Mesendoderm (in vitro differentiated cells): Measurements from ENCODE around the gene TECRL. TPM values are rescaled to one million over a fixed set of nuclear protein-coding genes. Genes with fewer than 3 reads are reported as not detected.

Experiments used
- DNase-seq: peaks from one replicate; pipeline ENCODE4 v3.0.0; 2013
- H2AK5ac ChIP-seq: 2 replicates; pipeline ENCODE4 v1.6.1; 2013; ENCODE audit warnings: low read length, inconsistent platforms
- H2BK120ac ChIP-seq: 2 replicates; pipeline ENCODE4 v1.6.1; 2013; ENCODE audit warnings: low read depth, mild to moderate bottlenecking, low read length, moderate library complexity, mixed read lengths
- H2BK15ac ChIP-seq: replicated peaks from 2 replicates; pipeline ENCODE4 v1.6.1; 2013; ENCODE audit warnings: low read depth, mild to moderate bottlenecking, moderate library complexity
- H2BK5ac ChIP-seq: 2 replicates; pipeline ENCODE4 v1.6.1; 2013; ENCODE audit warnings: low read length, inconsistent platforms
- H3K18ac ChIP-seq: 2 replicates; pipeline ENCODE4 v1.6.1; 2013; ENCODE audit warnings: mild to moderate bottlenecking, low read length, mixed read lengths
- H3K23ac ChIP-seq: one replicate; pipeline ENCODE4 v1.6.1; 2013; ENCODE audit warnings: low read length
- H3K27ac ChIP-seq: 2 replicates; pipeline ENCODE4 v1.5.1; 2013; ENCODE audit warnings: low read depth, mild to moderate bottlenecking, inconsistent platforms, low read length, moderate library complexity
- H3K27me3 ChIP-seq: 2 replicates; pipeline ENCODE4 v1.6.1; 2013; ENCODE audit warnings: low read length, control low read depth, mild to moderate bottlenecking, inconsistent platforms; ENCODE audit not compliant: insufficient read depth, poor library complexity
- H3K36me3 ChIP-seq: 2 replicates; pipeline ENCODE4 v1.6.1; 2013; ENCODE audit warnings: low read length, inconsistent platforms; ENCODE audit not compliant: control insufficient read depth, insufficient read depth
- H3K4ac ChIP-seq: one replicate; pipeline ENCODE4 v1.6.1; 2013; ENCODE audit warnings: low read depth, mild to moderate bottlenecking, low read length, moderate library complexity
- H3K4me1 ChIP-seq: 2 replicates; pipeline ENCODE4 v1.6.1; 2013; ENCODE audit warnings: low read depth, low read length, inconsistent platforms; ENCODE audit not compliant: control insufficient read depth
- H3K4me2 ChIP-seq: 2 replicates; pipeline ENCODE4 v1.6.1; 2013; ENCODE audit warnings: low read length
- H3K4me3 ChIP-seq: 2 replicates; pipeline ENCODE4 v1.5.1; 2013; ENCODE audit warnings: mild to moderate bottlenecking, low read length
- H3K56ac ChIP-seq: one replicate; pipeline ENCODE4 v1.6.1; 2013; ENCODE audit warnings: low read length
- H3K79me1 ChIP-seq: 2 replicates; pipeline ENCODE4 v1.6.1; 2013; ENCODE audit warnings: low read length, inconsistent platforms
- H3K79me2 ChIP-seq: 2 replicates; pipeline ENCODE4 v1.6.1; 2013; ENCODE audit warnings: mild to moderate bottlenecking, low read length; ENCODE audit not compliant: control insufficient read depth, insufficient read depth
- H3K9ac ChIP-seq: 2 replicates; pipeline ENCODE4 v1.6.1; 2013; ENCODE audit warnings: low read length, inconsistent platforms
- H4K5ac ChIP-seq: one replicate; pipeline ENCODE4 v1.6.1; 2013; ENCODE audit warnings: low read length
- H4K8ac ChIP-seq: one replicate; pipeline ENCODE4 v1.6.1; 2013; ENCODE audit warnings: low read depth, mild to moderate bottlenecking, control low read depth, low read length, moderate library complexity
- WGBS: extraction: QIAGEN DNeasy Blood & Tissue Kit; methylation state at CpG from one replicate; pipeline ENCODE4 v1.1.7; 2013; ENCODE audit warnings: low lambda C conversion rate, missing lambda C conversion rate; ENCODE audit not compliant: insufficient coverage; ENCODE audit errors: extremely low coverage; 5-methylcytosine and 5-hydroxymethylcytosine counted together
- polyA plus RNA-seq, 2 experiments: library from polyadenylated mRNA; stranded (reverse); fragments of 200-250 nt; gene quantifications; one replicate each; pipeline ENCODE4 v1.2.3, GENCODE V29; 2013

TECRL gene
- polyA plus RNA-seq (2013, experiment 1 of 2), result not detected
- not detected for polyA plus RNA-seq (2013, experiment 2 of 2)

GRCh38 chr4:64409300-64409699 lies at the start of gene TECRL:
Gene TECRL, minus strand, starts transcription at chr4:64409450. Its CDS starts 99 bp downstream, at chr4:64409351.
- Histone ChIP-seq H2BK5ac (no peak within 1 kb of the TSS), H3K23ac (no peak within 1 kb of the TSS), H3K56ac (no peak within 1 kb of the TSS), H3K27ac (no peak within 1 kb of the TSS), H3K27me3 (no peaks in the 10 kb centered on the region), H3K18ac (no peak within 1 kb of the TSS), H3K79me1 (no peaks in the 10 kb centered on the region), H2BK15ac (no peak within 1 kb of the TSS), H4K8ac (no peak within 1 kb of the TSS), H3K4me3 (no peak within 1 kb of the TSS), H3K4me2 (no peak within 1 kb of the TSS), H3K9ac (no peak within 1 kb of the TSS), H3K36me3 (no peaks in the 10 kb centered on the region), H3K4me1 (no peaks in the 10 kb centered on the region), H3K79me2 (no peaks in the 10 kb centered on the region), H2AK5ac (no peak within 1 kb of the TSS), H3K4ac (no peak within 1 kb of the TSS), H4K5ac (no peak within 1 kb of the TSS), H2BK120ac (no peak within 1 kb of the TSS)
- no CpG with 5 or more reads among the region's 4 CpGs for WGBS
- DNase-seq, result no peak

- H3K4me1 ChIP-seq, result no peaks in the 10 kb centered on the region
- no peak overlapping the region for H3K9ac ChIP-seq
- no peaks in the 10 kb centered on the region for H3K36me3 ChIP-seq
- H3K4me2 ChIP-seq, result no peak overlapping the region
- no CpG with 5 or more reads among the region's 10 CpGs for WGBS
- H2BK15ac ChIP-seq, result no peak overlapping the region
- no peak for DNase-seq
- no peak overlapping the region for H3K23ac ChIP-seq
- no peak overlapping the region for H3K4ac ChIP-seq
- no peak overlapping the region for H3K4me3 ChIP-seq
- no peak overlapping the region for H3K56ac ChIP-seq
- no peaks in the 10 kb centered on the region for H3K27me3 ChIP-seq
- H3K18ac ChIP-seq, result no peak overlapping the region
- no peaks in the 10 kb centered on the region for H3K79me2 ChIP-seq
- H2BK120ac ChIP-seq, result no peak overlapping the region
- H2BK5ac ChIP-seq, result no peak overlapping the region
- H3K27ac ChIP-seq, result no peak overlapping the region
- no peak overlapping the region for H4K8ac ChIP-seq
- H2AK5ac ChIP-seq, result no peak overlapping the region
- no peak overlapping the region for H4K5ac ChIP-seq
- no peaks in the 10 kb centered on the region for H3K79me1 ChIP-seq
Observed at GRCh38 chr4:64432674-64433073, 23.4 kb upstream of the TECRL start.

GRCh38 chr4:64430933-64431332 lies 21.7 kb upstream of the TECRL start:
- H3K79me1 ChIP-seq, result no peaks in the 10 kb centered on the region
- H3K27me3 ChIP-seq, result no peaks in the 10 kb centered on the region
- no peak for DNase-seq
- H3K4ac ChIP-seq, result no peak overlapping the region
- no peak overlapping the region for H4K5ac ChIP-seq
- H3K4me2 ChIP-seq, result no peak overlapping the region
- H2BK5ac ChIP-seq, result no peak overlapping the region
- H2AK5ac ChIP-seq, result no peak overlapping the region
- no peaks in the 10 kb centered on the region for H3K36me3 ChIP-seq
- no peak overlapping the region for H3K4me3 ChIP-seq
- H4K8ac ChIP-seq, result no peak overlapping the region
- WGBS, result no CpG with 5 or more reads among the region's 6 CpGs
- H3K4me1 ChIP-seq, result no peaks in the 10 kb centered on the region
- no peaks in the 10 kb centered on the region for H3K79me2 ChIP-seq
- no peak overlapping the region for H3K18ac ChIP-seq
- H3K23ac ChIP-seq, result no peak overlapping the region
- H2BK15ac ChIP-seq, result no peak overlapping the region
- H3K56ac ChIP-seq, result no peak overlapping the region
- H3K27ac ChIP-seq, result no peak overlapping the region
- no peak overlapping the region for H2BK120ac ChIP-seq
- no peak overlapping the region for H3K9ac ChIP-seq

GRCh38 chr4:64417974-64418373 lies 8.7 kb upstream of the TECRL start:
- no peak for DNase-seq
- Histone ChIP-seq H2BK120ac (no peak overlapping the region), H3K27ac (no peak overlapping the region), H3K23ac (no peak overlapping the region), H4K8ac (no peak overlapping the region), H3K27me3 (no peaks in the 10 kb centered on the region), H3K4me1 (no peaks in the 10 kb centered on the region), H3K4me2 (no peak overlapping the region), H2BK5ac (no peak overlapping the region), H3K56ac (peak overlapping the region; percentile 35), H2AK5ac (no peak overlapping the region), H3K4me3 (no peak overlapping the region), H3K79me1 (no peaks in the 10 kb centered on the region), H3K4ac (no peak overlapping the region), H2BK15ac (no peak overlapping the region), H3K36me3 (no peaks in the 10 kb centered on the region), H4K5ac (no peak overlapping the region), H3K9ac (no peak overlapping the region), H3K18ac (no peak overlapping the region), H3K79me2 (no peaks in the 10 kb centered on the region)
- no CpG with 5 or more reads among the region's 1 CpG for WGBS

- H3K4me2 ChIP-seq, result no peak overlapping the region
- H4K8ac ChIP-seq, result no peak overlapping the region
- H3K56ac ChIP-seq, result no peak overlapping the region
- H2BK5ac ChIP-seq, result no peak overlapping the region
- H3K4ac ChIP-seq, result no peak overlapping the region
- H3K4me3 ChIP-seq, result no peak overlapping the region
- no peaks in the 10 kb centered on the region for H3K4me1 ChIP-seq
- H3K27me3 ChIP-seq, result no peaks in the 10 kb centered on the region
- H3K79me2 ChIP-seq, result no peaks in the 10 kb centered on the region
- H3K79me1 ChIP-seq, result no peaks in the 10 kb centered on the region
- H2AK5ac ChIP-seq, result no peak overlapping the region
- H3K36me3 ChIP-seq, result no peaks in the 10 kb centered on the region
- no peak overlapping the region for H3K9ac ChIP-seq
- DNase-seq, result no peak
- no peak overlapping the region for H3K23ac ChIP-seq
- no peak overlapping the region for H2BK15ac ChIP-seq
- no peak overlapping the region for H2BK120ac ChIP-seq
- H3K18ac ChIP-seq, result no peak overlapping the region
- 100% methylated on average over 1 of the region's 1 CpG for WGBS
- H4K5ac ChIP-seq, result no peak overlapping the region
- H3K27ac ChIP-seq, result no peak overlapping the region
Observed at GRCh38 chr4:64407000-64407399, 2.2 kb downstream of the TECRL start.

- no peak overlapping the region for H3K4me2 ChIP-seq
- no peak overlapping the region for H2BK120ac ChIP-seq
- no peak overlapping the region for H4K5ac ChIP-seq
- H3K79me1 ChIP-seq, result no peaks in the 10 kb centered on the region
- no peak overlapping the region for H3K9ac ChIP-seq
- no peak overlapping the region for H3K4me3 ChIP-seq
- DNase-seq, result peak; percentile 45
- no peaks in the 10 kb centered on the region for H3K36me3 ChIP-seq
- no peak overlapping the region for H3K27ac ChIP-seq
- no peaks in the 10 kb centered on the region for H3K4me1 ChIP-seq
- no peak overlapping the region for H2BK15ac ChIP-seq
- H2AK5ac ChIP-seq, result no peak overlapping the region
- H2BK5ac ChIP-seq, result no peak overlapping the region
- H3K27me3 ChIP-seq, result no peaks in the 10 kb centered on the region
- no peak overlapping the region for H3K4ac ChIP-seq
- H3K23ac ChIP-seq, result no peak overlapping the region
- no peaks in the 10 kb centered on the region for H3K79me2 ChIP-seq
- no peak overlapping the region for H4K8ac ChIP-seq
- no CpG with 5 or more reads among the region's 11 CpGs for WGBS
- no peak overlapping the region for H3K18ac ChIP-seq
- H3K56ac ChIP-seq, result no peak overlapping the region
Observed at GRCh38 chr4:64405761-64406160, 3.5 kb downstream of the TECRL start.
